ENCODE measurements around the gene ARID5B. TPM values are rescaled to one million over a fixed set of nuclear protein-coding genes. Genes with fewer than 3 reads are reported as not detected.

ARID5B gene
- total RNA-seq, 1 experiment from 2014 or later, result 0.04 TPM

DNA sequence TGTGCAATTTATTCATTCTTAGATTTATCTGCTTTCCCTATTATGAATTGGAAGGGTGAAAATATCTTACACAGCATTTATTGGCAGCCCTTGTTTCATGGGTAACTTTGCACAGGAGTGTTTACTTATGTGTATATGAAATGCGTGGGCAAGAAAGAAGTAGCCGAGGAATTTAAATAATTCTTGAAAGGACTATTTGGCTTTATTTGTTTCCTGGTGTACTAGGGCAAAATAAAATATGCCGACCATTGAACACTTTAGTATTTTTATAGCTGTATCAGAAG lies 93.7 kb downstream of the ARID5B start:
- WGBS (ENCODE audit: extremely low coverage, insufficient read length, low lambda C conversion rate), result no CpG with 5 or more reads among the region's 3 CpGs
- no peak for DNase-seq
- Histone ChIP-seq H3K27me3 (ENCODE audit: insufficient read depth, low read length) (no peaks in the 10 kb centered on the region), H3K23me2 (ENCODE audit: insufficient read length, low read depth, low read length, poor library complexity, severe bottlenecking) (no peaks in the 10 kb centered on the region), H3K4me1 (ENCODE audit: insufficient read depth, low read length) (no peaks in the 10 kb centered on the region; the same call in 1 of the 2 replicates), H3K79me1 (ENCODE audit: insufficient read depth, low read depth, low read length, poor library complexity, severe bottlenecking) (no peaks in the 10 kb centered on the region), H4K20me1 (ENCODE audit: control insufficient read depth, insufficient read depth, insufficient read length) (no peaks in the 10 kb centered on the region), H3K14ac (ENCODE audit: insufficient read depth, low read length) (no peak overlapping the region), H2AK5ac (ENCODE audit: insufficient read length, low read length) (no peak overlapping the region), H3K9me3 (ENCODE audit: control insufficient read depth, low read depth, low read length) (no peaks in the 10 kb centered on the region), H2BK15ac (ENCODE audit: low read depth, low read length) (no peak overlapping the region), H3K27ac (ENCODE audit: insufficient read length, low read depth, low read length) (no peak overlapping the region), H3K18ac (ENCODE audit: insufficient read length, low read depth, low read length) (no peak overlapping the region), H3K9ac (ENCODE audit: extremely low read depth, insufficient read length, low read length) (no peak overlapping the region), H4K91ac (ENCODE audit: insufficient read length, low read depth, low read length) (no peak overlapping the region), H2BK12ac (ENCODE audit: insufficient read length, low read depth, low read length) (no peak overlapping the region), H2BK20ac (ENCODE audit: low read depth, low read length, poor library complexity, severe bottlenecking) (no peak overlapping the region), H3K56ac (ENCODE audit: insufficient read length, low read depth, low read length) (no peak overlapping the region), H3T11ph (ENCODE audit: low read length) (no peak overlapping the region), H2AFZ (ENCODE audit: low read length) (no peak overlapping the region), H3K23ac (ENCODE audit: insufficient read length, low read depth, low read length) (no peak overlapping the region), H3K4ac (ENCODE audit: low read depth, low read length) (no peak overlapping the region), H3K79me2 (ENCODE audit: insufficient read depth, low read length) (no peaks in the 10 kb centered on the region), H2BK120ac (ENCODE audit: low read depth, low read length, poor library complexity, severe bottlenecking) (no peak overlapping the region), H2BK5ac (ENCODE audit: insufficient read length, low read length) (no peak overlapping the region), H4K8ac (replicated peaks; ENCODE audit: insufficient read length, low read depth, low read length) (no peak overlapping the region), H3K4me2 (ENCODE audit: insufficient read depth, insufficient read length, low read length) (no peak overlapping the region), H4K5ac (ENCODE audit: insufficient read length, low read depth, low read length) (no peak overlapping the region)
- Mint-ChIP-seq H3K4me1 (peaks cover 22 to 29% of the 10 kb centered on the region in 2 experiments), H3K4me3 (no peak overlapping the region), H3K9me3 (peaks cover 0 to 4% of the 10 kb centered on the region in 2 experiments; a peak in 3 of 5 replicates), H3K36me3 (ENCODE audit: insufficient read depth in 1 of 3, low read depth in 3 of 3) (peaks cover 0 to 5% (median 0%) of the 10 kb centered on the region in 3 experiments; a peak in 2 of 7 replicates), H3K27ac (no peak overlapping the region), H3K27me3 (ENCODE audit: low read depth) (peaks cover 2% of the 10 kb centered on the region; the same call in 1 of the 2 replicates)
- TF ChIP-seq, protein P1, sequence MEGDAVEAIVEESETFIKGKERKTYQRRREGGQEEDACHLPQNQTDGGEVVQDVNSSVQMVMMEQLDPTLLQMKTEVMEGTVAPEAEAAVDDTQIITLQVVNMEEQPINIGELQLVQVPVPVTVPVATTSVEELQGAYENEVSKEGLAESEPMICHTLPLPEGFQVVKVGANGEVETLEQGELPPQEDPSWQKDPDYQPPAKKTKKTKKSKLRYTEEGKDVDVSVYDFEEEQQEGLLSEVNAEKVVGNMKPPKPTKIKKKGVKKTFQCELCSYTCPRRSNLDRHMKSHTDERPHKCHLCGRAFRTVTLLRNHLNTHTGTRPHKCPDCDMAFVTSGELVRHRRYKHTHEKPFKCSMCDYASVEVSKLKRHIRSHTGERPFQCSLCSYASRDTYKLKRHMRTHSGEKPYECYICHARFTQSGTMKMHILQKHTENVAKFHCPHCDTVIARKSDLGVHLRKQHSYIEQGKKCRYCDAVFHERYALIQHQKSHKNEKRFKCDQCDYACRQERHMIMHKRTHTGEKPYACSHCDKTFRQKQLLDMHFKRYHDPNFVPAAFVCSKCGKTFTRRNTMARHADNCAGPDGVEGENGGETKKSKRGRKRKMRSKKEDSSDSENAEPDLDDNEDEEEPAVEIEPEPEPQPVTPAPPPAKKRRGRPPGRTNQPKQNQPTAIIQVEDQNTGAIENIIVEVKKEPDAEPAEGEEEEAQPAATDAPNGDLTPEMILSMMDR (conservative IDR thresholded peaks at IDR 0.05), result no peak
